MM.1S (cell line): ENCODE data around the gene HLA-DPA1.
"Not testable (repeated sequence)": the region's sequence is repeated elsewhere in the genome, so short reads cannot be mapped to it uniquely, and the experiment has no call there.

Experiments
- DNase-seq: peaks from one replicate; pipeline ENCODE4 v3.0.0-alpha.2; 2015
- H2AFZ ChIP-seq: fragments of 300-600 bp; sonication (generic); 2 replicates; pipeline ENCODE4 v1.6.0; 2016; ENCODE audit warnings: antibody characterized with exemption, low read length
- H3F3A ChIP-seq: fragments of 300-600 bp; sonication (generic); 2 replicates; pipeline ENCODE4 v1.6.1; 2016; ENCODE audit warnings: mild to moderate bottlenecking, antibody characterized with exemption, low read length, moderate library complexity, mixed read lengths; ENCODE audit not compliant: insufficient read depth
- H3K27ac ChIP-seq: fragments of 300-600 bp; sonication (generic); 2 replicates; pipeline ENCODE4 v1.5.1; 2016; ENCODE audit warnings: mild to moderate bottlenecking, low read length
- H3K27me3 ChIP-seq: fragments of 300-600 bp; sonication (generic); replicated peaks from 2 replicates; pipeline ENCODE4 v1.6.0; 2016; ENCODE audit warnings: low read length; ENCODE audit not compliant: insufficient read depth
- H3K36me3 ChIP-seq: fragments of 300-600 bp; sonication (generic); replicated peaks from 2 replicates; pipeline ENCODE4 v1.6.1; 2016; ENCODE audit warnings: mild to moderate bottlenecking, low read length, mixed read lengths; ENCODE audit not compliant: insufficient read depth
- H3K4me1 ChIP-seq: fragments of 300-600 bp; sonication (generic); 2 replicates; pipeline ENCODE4 v1.6.1; 2016; ENCODE audit warnings: low read length, mixed read lengths
- H3K4me2 ChIP-seq: fragments of 300-600 bp; sonication (generic); 2 replicates; pipeline ENCODE4 v1.6.0; 2016; ENCODE audit warnings: low read depth, low read length
- H3K4me3 ChIP-seq: fragments of 300-600 bp; sonication (generic); 2 replicates; pipeline ENCODE4 v1.5.1; 2016; ENCODE audit warnings: low read length, mixed read lengths
- H3K79me2 ChIP-seq: fragments of 300-600 bp; sonication (generic); 2 replicates; pipeline ENCODE4 v1.6.1; 2016; ENCODE audit warnings: mixed run types, low read length, mixed read lengths
- H3K9ac ChIP-seq: fragments of 300-600 bp; sonication (generic); 2 replicates; pipeline ENCODE4 v1.6.1; 2016; ENCODE audit warnings: low read length, mixed read lengths
- H3K9me2 ChIP-seq: fragments of 300-600 bp; sonication (generic); replicated peaks from 2 replicates; pipeline ENCODE4 v1.6.1; 2016; ENCODE audit warnings: mild to moderate bottlenecking, low read length, mixed read lengths; ENCODE audit not compliant: insufficient read depth
- H3K9me3 ChIP-seq: fragments of 300-600 bp; sonication (generic); replicated peaks from 2 replicates; pipeline ENCODE4 v1.6.1; 2016; ENCODE audit warnings: mild to moderate bottlenecking, low read length, mixed read lengths; ENCODE audit not compliant: insufficient read depth
- H4K20me1 ChIP-seq: fragments of 300-600 bp; sonication (generic); 2 replicates; pipeline ENCODE4 v1.6.1; 2016; ENCODE audit warnings: mild to moderate bottlenecking, low read length, moderate library complexity, mixed read lengths; ENCODE audit not compliant: insufficient read depth
- CTCF ChIP-seq: fragments of 300-600 bp; sonication (generic); IDR thresholded peaks from 2 replicates; pipeline ENCODE4 v1.5.1; 2016; ENCODE audit warnings: antibody characterized with exemption, low read length, mixed read lengths
- EZH2 ChIP-seq: fragments of 300-600 bp; sonication (generic); optimal IDR thresholded peaks from 2 replicates; pipeline ENCODE3; 2017; ENCODE audit warnings: low read depth, mild to moderate bottlenecking, antibody characterized with exemption, low read length, mixed read lengths
- EZH2phosphoT487 ChIP-seq: fragments of 300-600 bp; sonication (generic); IDR thresholded peaks from 2 replicates; pipeline ENCODE4 v1.6.1; 2018; ENCODE audit warnings: antibody characterized with exemption, low read length

The HLA-DPA1 gene

GRCh38 chr6:33105386-33105785 is 31.9 kb upstream of the HLA-DPA1 start:
- H3K9me3 ChIP-seq, result no peaks in the 10 kb centered on the region
- no peaks in the 10 kb centered on the region for H3K9me2 ChIP-seq
- no peak overlapping the region for H3K4me2 ChIP-seq
- H3K27ac ChIP-seq, result no peak overlapping the region
- DNase-seq, result no peak
- no peaks in the 10 kb centered on the region for H4K20me1 ChIP-seq
- peaks cover 4% of the 10 kb centered on the region; the same call in 1 of the 2 replicates for H3K27me3 ChIP-seq
- H3K36me3 ChIP-seq, result no peaks in the 10 kb centered on the region
- no peak overlapping the region for H3K4me3 ChIP-seq
- H3K79me2 ChIP-seq, result no peaks in the 10 kb centered on the region
- no peaks in the 10 kb centered on the region for H3K4me1 ChIP-seq
- H3K9ac ChIP-seq, result no peak overlapping the region
- H2AFZ ChIP-seq, result no peak overlapping the region
- no peaks in the 10 kb centered on the region for H3F3A ChIP-seq
- TF ChIP-seq EZH2, result no peak
- no peak for TF ChIP-seq EZH2phosphoT487
- TF ChIP-seq CTCF, result no peak

GRCh38 chr6:33104887-33105286 is 31.4 kb upstream of the HLA-DPA1 start:
- Histone ChIP-seq H3K9me3 (no peaks in the 10 kb centered on the region), H3F3A (no peaks in the 10 kb centered on the region), H3K36me3 (no peaks in the 10 kb centered on the region), H3K9ac (no peak overlapping the region), H3K4me2 (no peak overlapping the region), H3K9me2 (no peaks in the 10 kb centered on the region), H3K4me3 (no peak overlapping the region), H3K27me3 (peaks cover 4% of the 10 kb centered on the region; the same call in 1 of the 2 replicates), H2AFZ (no peak overlapping the region), H4K20me1 (no peaks in the 10 kb centered on the region), H3K79me2 (no peaks in the 10 kb centered on the region), H3K4me1 (no peaks in the 10 kb centered on the region), H3K27ac (no peak overlapping the region)
- TF ChIP-seq CTCF, result no peak
- no peak for TF ChIP-seq EZH2
- TF ChIP-seq EZH2phosphoT487, result no peak
- DNase-seq, result no peak

- no peak overlapping the region for H3K4me2 ChIP-seq
- H3K36me3 ChIP-seq, result no peaks in the 10 kb centered on the region
- H3K27ac ChIP-seq, result no peak overlapping the region
- no peak overlapping the region for H2AFZ ChIP-seq
- H3K9me2 ChIP-seq, result no peaks in the 10 kb centered on the region
- H3K4me1 ChIP-seq, result no peaks in the 10 kb centered on the region
- no peaks in the 10 kb centered on the region for H3K9me3 ChIP-seq
- no peak overlapping the region for H3K4me3 ChIP-seq
- TF ChIP-seq EZH2 (no peak), EZH2phosphoT487 (no peak), CTCF (no peak)
- peaks cover 4% of the 10 kb centered on the region; the same call in 1 of the 2 replicates for H3K27me3 ChIP-seq
- H3K79me2 ChIP-seq, result no peaks in the 10 kb centered on the region
- no peaks in the 10 kb centered on the region for H4K20me1 ChIP-seq
- H3F3A ChIP-seq, result no peaks in the 10 kb centered on the region
- no peak overlapping the region for H3K9ac ChIP-seq
- DNase-seq, result no peak
Observed at GRCh38 chr6:33103776-33104175, 30.3 kb upstream of the HLA-DPA1 start.

- not testable (repeated sequence) for H3K4me3 ChIP-seq, H3K27ac ChIP-seq
Observed at GRCh38 chr6:33101121-33101737, 27.8 kb upstream of the HLA-DPA1 start.

More at GRCh38 chr6:33101121-33101737, 27.8 kb upstream of the HLA-DPA1 start:
- DNase-seq, H3F3A ChIP-seq, H3K9me3 ChIP-seq, H3K36me3 ChIP-seq, H3K79me2 ChIP-seq, H3K27me3 ChIP-seq, H3K4me2 ChIP-seq, H4K20me1 ChIP-seq, H3K9me2 ChIP-seq, H3K4me1 ChIP-seq, H3K9ac ChIP-seq, H2AFZ ChIP-seq: not testable (repeated sequence)
